GM12801 (cell line): ENCODE data around the gene CASP8.

Source experiments
- TF ChIP-seq, protein P1 (sequence below): IDR thresholded peaks from one replicate; pipeline ENCODE4 v1.5.1; 2011; ENCODE audit warnings: control low read depth; ENCODE audit not compliant: insufficient read length; ENCODE audit errors: extremely low read depth

Gene CASP8

DNA sequence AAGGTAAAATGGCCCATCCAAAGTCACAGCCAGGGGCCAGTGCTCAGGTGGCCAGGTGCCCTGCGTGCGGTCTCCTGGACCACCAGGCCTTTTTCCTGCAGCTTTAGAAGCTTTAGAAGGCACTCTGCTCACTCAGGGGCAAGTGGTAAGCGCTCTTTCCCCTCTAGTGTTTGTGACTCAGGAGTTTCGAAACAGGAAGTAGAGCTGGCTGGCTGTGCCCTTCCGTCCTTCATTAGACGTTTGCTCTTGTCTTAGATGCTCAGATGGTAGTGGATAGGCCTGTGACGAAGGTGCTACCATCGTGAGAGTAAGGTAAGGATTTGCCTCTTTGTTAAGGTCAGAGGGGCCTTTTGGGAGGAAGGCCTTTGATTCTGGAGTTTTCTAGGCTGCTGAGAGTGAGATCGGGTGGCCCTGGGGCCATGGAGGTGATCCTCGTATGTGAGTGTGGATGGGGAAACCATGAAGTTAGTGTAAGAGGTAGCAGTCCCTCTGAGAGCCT is at the start of gene CASP8:
Gene CASP8, plus strand, starts transcription at position 235 of the 499 bp plus-strand sequence. CDS start 5,951 bp downstream, outside the sequence.
- TF ChIP-seq, protein P1, sequence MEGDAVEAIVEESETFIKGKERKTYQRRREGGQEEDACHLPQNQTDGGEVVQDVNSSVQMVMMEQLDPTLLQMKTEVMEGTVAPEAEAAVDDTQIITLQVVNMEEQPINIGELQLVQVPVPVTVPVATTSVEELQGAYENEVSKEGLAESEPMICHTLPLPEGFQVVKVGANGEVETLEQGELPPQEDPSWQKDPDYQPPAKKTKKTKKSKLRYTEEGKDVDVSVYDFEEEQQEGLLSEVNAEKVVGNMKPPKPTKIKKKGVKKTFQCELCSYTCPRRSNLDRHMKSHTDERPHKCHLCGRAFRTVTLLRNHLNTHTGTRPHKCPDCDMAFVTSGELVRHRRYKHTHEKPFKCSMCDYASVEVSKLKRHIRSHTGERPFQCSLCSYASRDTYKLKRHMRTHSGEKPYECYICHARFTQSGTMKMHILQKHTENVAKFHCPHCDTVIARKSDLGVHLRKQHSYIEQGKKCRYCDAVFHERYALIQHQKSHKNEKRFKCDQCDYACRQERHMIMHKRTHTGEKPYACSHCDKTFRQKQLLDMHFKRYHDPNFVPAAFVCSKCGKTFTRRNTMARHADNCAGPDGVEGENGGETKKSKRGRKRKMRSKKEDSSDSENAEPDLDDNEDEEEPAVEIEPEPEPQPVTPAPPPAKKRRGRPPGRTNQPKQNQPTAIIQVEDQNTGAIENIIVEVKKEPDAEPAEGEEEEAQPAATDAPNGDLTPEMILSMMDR = no peak

DNA sequence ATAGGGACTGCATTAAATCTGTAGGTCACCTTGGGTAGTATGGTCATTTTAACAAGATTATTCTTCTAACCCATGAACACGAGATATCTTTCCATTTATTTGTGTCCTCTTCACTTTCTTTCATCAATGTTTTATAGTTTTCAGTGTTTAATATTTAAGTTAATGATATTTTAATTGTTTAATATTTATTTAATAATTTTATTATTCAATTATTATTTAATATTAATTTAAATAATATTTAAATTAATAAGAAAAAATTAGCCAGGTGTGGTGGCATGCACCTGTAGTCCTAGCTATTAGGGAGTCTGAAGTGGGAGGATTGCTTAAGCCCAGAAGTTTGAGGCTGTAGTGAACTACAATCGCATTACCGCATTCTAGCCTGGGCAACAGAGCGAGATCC is 44.4 kb upstream of the CASP8 start:
- TF ChIP-seq, protein P1 = no peak

DNA sequence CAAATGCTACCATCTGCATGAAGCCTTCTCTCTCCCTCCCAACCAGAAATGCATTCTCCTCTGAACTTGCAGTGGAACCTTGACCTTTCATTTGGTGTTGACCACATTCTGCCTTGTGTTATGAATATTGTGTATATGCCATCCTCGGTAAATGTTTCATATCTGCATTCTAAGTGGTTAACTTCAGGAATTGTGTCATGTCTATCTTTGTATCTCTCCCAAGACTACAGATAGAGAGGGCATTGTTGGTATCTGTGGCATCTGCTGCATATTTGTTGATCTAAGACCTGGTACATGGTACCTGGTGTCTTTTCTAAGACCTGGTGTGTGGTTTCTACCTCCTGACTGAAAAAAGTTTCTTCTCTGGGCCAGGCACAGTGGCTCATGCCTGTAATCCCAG is 43.4 kb upstream of the CASP8 start:
- TF ChIP-seq, protein P1 = no peak

DNA sequence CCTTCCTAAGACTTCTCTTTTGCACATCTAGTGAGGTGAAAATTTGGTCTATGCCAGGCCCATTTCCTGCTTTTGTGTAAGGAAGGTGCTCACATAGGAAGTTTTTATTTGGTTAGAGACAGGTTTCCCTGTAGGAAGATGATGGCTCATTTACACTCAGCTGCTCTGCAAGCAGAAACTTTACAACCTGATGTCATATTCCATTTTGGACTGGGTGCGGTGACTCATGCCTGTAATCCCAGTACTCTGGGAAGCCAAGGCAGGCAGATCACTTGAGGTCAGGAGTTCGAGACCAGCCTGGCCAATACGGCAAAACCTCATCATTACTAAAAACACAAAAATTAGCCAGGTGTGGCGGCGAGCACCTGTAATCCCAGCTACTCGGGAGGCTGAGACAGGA is 41.6 kb upstream of the CASP8 start:
- TF ChIP-seq, protein P1 = no peak

DNA sequence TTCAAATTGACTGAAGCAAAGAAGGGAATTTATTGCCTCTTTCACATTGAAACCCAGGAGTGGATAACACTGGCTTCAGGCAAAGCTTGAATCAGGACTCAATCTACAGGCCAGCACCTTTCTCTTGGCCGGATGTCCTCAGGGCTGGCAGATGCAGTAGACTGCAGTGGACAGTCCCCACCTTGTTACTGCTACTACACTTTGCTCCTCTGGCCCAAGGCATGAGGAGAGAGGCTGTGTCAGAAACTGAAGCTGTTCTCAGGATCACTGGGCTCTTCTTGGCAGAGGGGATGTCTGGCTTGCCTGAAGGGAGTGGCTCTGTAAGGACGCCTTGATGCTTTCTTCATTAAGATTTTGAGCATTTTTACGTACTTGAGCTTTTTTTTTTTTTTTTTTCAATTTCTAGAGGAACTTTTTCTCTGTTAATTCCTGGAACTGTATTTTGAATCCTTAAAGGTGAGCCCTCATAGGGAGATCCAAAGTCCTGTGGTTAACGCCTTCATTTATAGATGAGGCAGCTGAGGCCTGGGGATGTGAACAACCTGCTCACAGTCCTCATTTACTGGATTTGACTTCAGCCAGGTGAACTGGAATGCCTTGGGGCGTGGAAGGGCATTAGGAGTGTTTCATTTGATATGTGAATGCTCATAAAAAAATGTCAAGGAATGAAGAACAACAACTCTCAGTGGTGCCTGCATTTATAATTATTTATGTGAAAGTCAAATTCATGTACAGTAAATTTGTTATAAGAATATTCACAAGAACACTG is 40.8 kb upstream of the CASP8 start:
- TF ChIP-seq, protein P1 = no peak

DNA sequence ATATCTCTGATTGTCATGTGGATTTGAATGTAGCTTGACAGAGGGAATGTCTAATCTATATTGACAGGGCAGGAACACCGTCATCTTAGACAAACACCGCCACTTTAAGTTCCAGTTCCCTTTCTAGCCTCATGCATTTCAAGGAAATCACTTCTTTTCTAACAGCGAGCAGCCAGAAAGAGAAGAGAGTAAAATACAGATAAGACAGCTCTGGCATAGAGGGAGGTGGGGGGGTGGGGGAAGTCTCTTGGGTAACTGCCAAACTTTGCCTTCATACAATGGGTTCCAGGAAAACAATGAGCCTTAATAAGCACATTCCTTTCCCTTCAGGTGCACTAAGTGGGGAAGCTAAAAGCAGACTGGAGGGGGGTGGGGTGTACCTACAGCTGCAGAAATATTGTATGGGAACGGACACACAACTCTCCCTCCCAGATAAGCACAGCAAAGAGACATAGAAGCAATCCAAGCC is 40.2 kb upstream of the CASP8 start:
- TF ChIP-seq, protein P1 = no peak

DNA sequence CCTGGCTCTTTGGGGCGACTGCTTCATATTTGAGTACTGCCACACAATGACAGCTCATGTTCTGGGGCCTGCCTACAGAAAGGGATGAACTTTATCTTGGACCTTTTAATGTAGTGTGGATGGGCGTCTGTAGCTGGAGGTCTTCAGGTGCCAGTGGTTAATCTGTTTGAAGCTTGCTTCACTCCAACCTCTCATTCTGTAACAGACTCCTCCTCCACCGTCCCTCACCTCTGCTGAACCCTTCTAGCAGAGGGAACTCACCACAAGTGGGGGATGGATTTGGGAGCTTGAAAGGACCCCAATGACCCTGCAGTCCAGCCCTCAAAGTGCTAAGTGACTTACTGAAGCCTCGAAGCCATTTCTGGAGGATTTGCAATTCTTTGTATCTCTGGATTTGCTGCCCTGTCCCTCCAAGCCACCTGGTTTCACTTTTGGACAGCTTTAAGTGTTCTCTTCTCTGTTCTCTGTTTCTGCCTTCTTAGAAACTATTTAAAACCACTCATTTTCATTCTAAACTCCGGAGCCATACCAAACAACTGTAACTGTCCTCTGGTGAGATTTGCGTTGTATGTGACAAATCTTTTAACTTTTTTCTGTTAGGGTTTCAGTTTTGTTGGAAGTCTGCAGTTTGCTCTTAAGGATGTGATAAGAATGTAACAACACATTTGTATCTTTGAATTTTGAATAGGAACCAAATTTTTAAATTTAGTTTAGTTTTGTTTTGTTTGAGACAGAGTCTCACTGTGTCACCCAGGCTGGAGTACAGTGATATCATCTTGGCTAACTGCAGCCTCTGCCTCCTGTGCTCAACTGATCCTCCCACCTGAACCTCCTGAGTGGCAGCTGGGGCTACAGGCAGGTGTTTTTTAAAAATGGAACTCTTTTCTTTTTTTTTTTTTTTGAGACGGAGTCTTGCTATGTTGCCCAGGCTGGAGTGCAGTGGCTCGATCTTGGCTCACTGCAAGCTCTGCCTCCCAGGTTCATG is 37.0 kb upstream of the CASP8 start:
- TF ChIP-seq, protein P1 = no peak
